HepG2 (cell line): ENCODE measurements around the gene ZBTB8B. TPM values are rescaled to one million over a fixed set of nuclear protein-coding genes. Genes with fewer than 3 reads are reported as not detected.
"Not testable (repeated sequence)": the region's sequence is repeated elsewhere in the genome, so short reads cannot be mapped to it uniquely, and the experiment has no call there.

Experiments
- ATAC-seq: fragments of 200-7000 bp; cut with Tn5 transposase; 3 replicates; pipeline ENCODE4 v1.9.1; 2020; ENCODE audit warnings: mild to moderate bottlenecking, moderate library complexity
- BruUV-seq: library from RNA; stranded (reverse); fragments of 400-500 nt; replicated peaks from 2 replicates; lab custom pipeline; 2021; lab: Mats Ljungman, UMichigan
- CTCF ChIA-PET: fragments of 300-600 bp; formaldehyde crosslinking; extraction: SDS; loops from one replicate; lab custom pipeline; 2021; ENCODE audit warnings: low total read pairs, inconsistent platforms, low intra/inter-chr PET ratio; lab: Yijun Ruan, JAX
- POLR2A ChIA-PET: fragments of 350-600 bp; sonication (Branson Sonifier 250); formaldehyde crosslinking; loops from one replicate; lab custom pipeline; 2020; ENCODE audit warnings: antibody characterized with exemption, inconsistent platforms; lab: Yijun Ruan, JAX
- DNase-seq: peaks from one replicate; pipeline ENCODE4 v3.0.0-alpha.2; 2015; ENCODE audit warnings: low spot score
- FAIRE-seq: peaks from 3 replicates; lab custom pipeline; 2011; peaks lifted over from hg19 to GRCh38; lab: Jason Lieb, UNC
- H2AFZ ChIP-seq: one replicate; pipeline ENCODE4 v1.6.1; 2011; ENCODE audit warnings: low read length, inconsistent platforms
- H3K27ac ChIP-seq: fragments of 300-600 bp; 3 replicates; pipeline ENCODE4 v1.8.0; 2011; ENCODE audit warnings: mixed run types, mild to moderate bottlenecking, mixed read lengths, low read length, inconsistent platforms; ENCODE audit not compliant: insufficient read depth; ENCODE audit errors: extremely low read length
- H3K27me3 ChIP-seq, 2 experiments: fragments of 200-600 bp in 1 of 2; 2 replicates in 1 of 2; 3 replicates in 1 of 2; pipeline versions ENCODE4 v1.6.0 to v1.8.0; 2011; ENCODE audit warnings: low read length in 2 of 2, mild to moderate bottlenecking in 2 of 2, moderate library complexity in 2 of 2, inconsistent platforms in 1 of 2; ENCODE audit not compliant: insufficient read depth in 2 of 2, control insufficient read depth in 1 of 2
- H3K36me3 ChIP-seq, 2 experiments: fragments of 200-600 bp in 1 of 2; replicated peaks in 1 of 2; 2 replicates in 1 of 2; 3 replicates in 1 of 2; pipeline versions ENCODE4 v1.5.1 to v1.8.0; 2011; ENCODE audit warnings: low read length in 2 of 2, inconsistent platforms in 1 of 2; ENCODE audit not compliant: insufficient read depth in 2 of 2, control insufficient read depth in 1 of 2
- H3K4me1 ChIP-seq: 2 replicates; pipeline ENCODE4 v1.5.1; 2012; ENCODE audit warnings: low read length, inconsistent platforms; ENCODE audit not compliant: insufficient read depth
- H3K4me2 ChIP-seq: 2 replicates; pipeline ENCODE4 v1.6.0; 2011; ENCODE audit warnings: low read depth, low read length, inconsistent platforms
- H3K4me3 ChIP-seq, 3 experiments: fragments of 200-600 bp in 1 of 3; sonication (generic), shearing (Covaris generic) in 1 of 3; replicated peaks in 1 of 3; 2 replicates each; pipeline ENCODE4 v1.5.1; 2011 to 2016; ENCODE audit warnings: low read length in 3 of 3, inconsistent platforms in 2 of 3, low read depth in 2 of 3, mild to moderate bottlenecking in 2 of 3, control low read depth in 1 of 3, mixed read lengths in 1 of 3; ENCODE audit not compliant: insufficient read depth in 1 of 3
- H3K79me2 ChIP-seq: one replicate; pipeline ENCODE4 v1.6.1; 2011; ENCODE audit warnings: low read length, inconsistent platforms; ENCODE audit not compliant: insufficient read depth
- H3K9ac ChIP-seq: 2 replicates; pipeline ENCODE4 v1.6.0; 2011; ENCODE audit warnings: mild to moderate bottlenecking, low read depth, low read length, inconsistent platforms; ENCODE audit not compliant: insufficient read depth
- H3K9me3 ChIP-seq: 2 replicates; pipeline ENCODE4 v1.5.1; 2012; ENCODE audit warnings: mild to moderate bottlenecking, low read length
- H4K20me1 ChIP-seq: 2 replicates; pipeline ENCODE4 v1.6.0; 2011; ENCODE audit warnings: inconsistent platforms, mild to moderate bottlenecking, low read length, moderate library complexity; ENCODE audit not compliant: insufficient read depth
- CTCF ChIP-seq: sonication (generic); formaldehyde crosslinking; IDR thresholded peaks from 2 replicates; pipeline ENCODE4 v1.5.0; 2020; ENCODE audit warnings: mild to moderate bottlenecking, missing genetic modification reagents, moderate library complexity
- DNMT3B ChIP-seq: conservative IDR thresholded peaks from 2 replicates; pipeline ENCODE4 v1.6.1; 2016; ENCODE audit warnings: missing biosample characterization, control low read depth
- ETV5 ChIP-seq: IDR thresholded peaks from 2 replicates; pipeline ENCODE4 v1.6.1; 2018; ENCODE audit warnings: missing biosample characterization, missing genetic modification reagents, inconsistent platforms, borderline replicate concordance
- HOXA3 ChIP-seq: sonication (generic); formaldehyde crosslinking; IDR thresholded peaks from 2 replicates; pipeline ENCODE4 v1.5.0; 2020; ENCODE audit warnings: missing genetic modification reagents
- KAT8 ChIP-seq: IDR thresholded peaks from 2 replicates; pipeline ENCODE4 v1.6.1; 2016; ENCODE audit warnings: missing genetic modification reagents, missing compliant biosample characterization
- KDM6A ChIP-seq: IDR thresholded peaks from 2 replicates; pipeline ENCODE4 v1.6.1; 2016; ENCODE audit warnings: low read depth
- SRF ChIP-seq: IDR thresholded peaks from 2 replicates; pipeline ENCODE4 v1.6.1; 2011; ENCODE audit warnings: mild to moderate bottlenecking, low read depth, low read length, moderate library complexity
- ZNF292 ChIP-seq: sonication (generic); formaldehyde crosslinking; IDR thresholded peaks from 2 replicates; pipeline ENCODE4 v1.8.1; 2022; ENCODE audit warnings: mild to moderate bottlenecking, low read depth, missing genetic modification reagents, borderline replicate concordance
- WGBS: methylation state at CpG from one replicate; pipeline ENCODE4 v1.1.6; 2017; ENCODE audit warnings: low lambda C conversion rate; 5-methylcytosine and 5-hydroxymethylcytosine counted together
- in situ Hi-C: cut with HindIII; loops from 2 replicates; pipeline ENCODE4 v1.10.0; 2017; ENCODE audit warnings: low pct_unique_long_range_greater_than_20kb; ENCODE audit not compliant: extremely low pct_ligation_motif_present
- intact Hi-C: fragments of 100-400 bp; cut with micrococcal nuclease; formaldehyde crosslinking; loops from one replicate; pipeline ENCODE4 v1.10.0; 2022; ENCODE audit not compliant: unreplicated experiment
- polyA plus RNA-seq, 8 experiments: library from polyadenylated mRNA; depleted of rRNA in 3 of 8; stranded (reverse) in 7 of 8; unstranded in 1 of 8; fragments of >200 nt; fragmentation: Illumina TruSeq in 4 of 8; extraction: Trizol in 4 of 8; gene quantifications; 2 replicates each; pipeline versions ENCODE4 v1.2.1 to v1.2.3, GENCODE V29; 2011 to 2016; ENCODE audit warnings: low read depth in 4 of 8, missing spikeins in 1 of 8, mixed read lengths in 1 of 8; ENCODE audit not compliant: insufficient read depth in 1 of 8
- total RNA-seq, 5 experiments: library from RNA; depleted of rRNA; stranded (reverse); fragments of >200 nt; fragmentation: Illumina TruSeq; extraction: Trizol; gene quantifications; 2 replicates each; pipeline ENCODE4 v1.2.3, GENCODE V29; 2016; ENCODE audit warnings: low read depth in 1 of 5

Gene ZBTB8B
- total and polyA plus RNA-seq, 2 of the 13 experiments (the other 11 are each of a cell fraction or from before 2014, with no cell fraction given) = under 0.01 to 0.02 TPM

GRCh38 chr1:32448773-32449456, 16.0 kb upstream of the ZBTB8B start (continued):
- peak; percentile 62; the same call in 1 of the 2 replicates for TF ChIP-seq SRF
- no peak for TF ChIP-seq ETV5 (CRISPR knock-in tag)
- TF ChIP-seq DNMT3B = peak; percentile 79; the same call in 1 of the 2 replicates
- TF ChIP-seq KAT8 (CRISPR knock-in tag) = no peak; the same call in 1 of the 2 replicates
- TF ChIP-seq HOXA3 (CRISPR knock-in tag) = no peak; the same call in 1 of the 2 replicates
- no peak for TF ChIP-seq ZNF292
- TF ChIP-seq CTCF (CRISPR knock-in tag) = peak; percentile 74
- no peak for TF ChIP-seq KDM6A (CRISPR knock-in tag)
- TF ChIP-seq, all 625 proteins: peak for 53

DNA sequence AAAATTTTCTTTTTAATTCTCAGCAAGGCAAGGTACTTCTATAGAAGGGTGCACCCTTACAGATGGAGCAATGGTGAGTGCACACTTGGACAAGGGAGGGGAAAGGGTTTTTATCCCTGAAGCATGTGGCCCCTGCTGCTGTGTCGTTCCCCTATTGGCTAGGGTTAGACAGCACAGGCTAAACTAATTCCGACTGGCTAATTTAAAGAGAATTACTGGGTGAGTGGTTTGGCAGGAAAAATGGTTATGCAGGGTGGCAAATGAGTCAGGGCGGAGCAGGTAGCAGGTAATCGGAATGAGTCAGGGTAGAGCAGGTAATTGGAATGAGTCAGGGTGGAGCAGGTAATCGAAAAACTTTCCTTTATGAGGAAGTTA, 15.4 kb upstream of the ZBTB8B start:
- H3K9ac ChIP-seq, H3K79me2 ChIP-seq, H4K20me1 ChIP-seq, FAIRE-seq, H3K27ac ChIP-seq, ATAC-seq, H2AFZ ChIP-seq, H3K9me3 ChIP-seq, DNase-seq, H3K36me3 ChIP-seq, in situ Hi-C loops, H3K27me3 ChIP-seq: not testable (repeated sequence)
- Histone ChIP-seq H3K4me2 (peak overlapping the region; percentile 100; the same call in 1 of the 2 replicates), H3K4me1 (peaks cover 26% of the 10 kb centered on the region), H3K4me3 (peak overlapping the region in 1 of 3 experiments; percentile 61; a peak in 1 of 6 replicates)
- POLR2A ChIA-PET = interaction anchor here (0.5 to 1.8 kb wide), 12 partner anchors 22 to 461 kb away, joined by 3 to 13 read pairs (median 5); partner anchors contain the start of genes BSDC1, KHDRBS1, RBBP4 and TMEM39B
- CTCF ChIA-PET = interaction anchor here (1.1 kb wide), 1 partner anchor 71 kb away, joined by 3 read pairs; no protein-coding TSS in a partner anchor
- intact Hi-C loops = loop anchor here (5.0 kb wide), 1 partner anchor 47 kb away; no protein-coding TSS in a partner anchor
- WGBS = 44% methylated on average over 5 of the region's 5 CpGs
- TSS peak; percentile 98 for BruUV-seq
